SK-N-MC (cell line): Measurements from ENCODE around the gene PRSS35.

ENCODE experiments used
- EZH2 ChIP-seq: fragments of 200-600 bp; sonication (generic); IDR thresholded peaks from one replicate; pipeline ENCODE4 v1.6.1; 2017; ENCODE audit warnings: antibody characterized with exemption
- FOXP2 ChIP-seq: optimal IDR thresholded peaks from 2 replicates; pipeline ENCODE3; 2011; ENCODE audit warnings: mild to moderate bottlenecking, moderate library complexity; ENCODE audit not compliant: insufficient read depth; ENCODE audit errors: extremely low read length, control extremely low read depth
- POLR2AphosphoS5 ChIP-seq: IDR thresholded peaks from 2 replicates; pipeline ENCODE4 v1.6.1; 2012; ENCODE audit warnings: mild to moderate bottlenecking, low read depth, low read length, borderline replicate concordance

- no peak for TF ChIP-seq EZH2
- TF ChIP-seq FOXP2: no peak
- TF ChIP-seq POLR2AphosphoS5: no peak
Measured at GRCh38 chr6:83539678-83540077, 27.3 kb downstream of the PRSS35 start.
